ENCODE measurements around the gene XYLT1.

The XYLT1 gene

GRCh38 chr16:17380613-17381012 is 90.1 kb downstream of the XYLT1 start:
- Histone ChIP-seq H3K9me3 (no peaks in the 10 kb centered on the region), H3K27me3 (no peaks in the 10 kb centered on the region), H3K27ac (peak overlapping the region; percentile 12 to 53), H3K4me1 (peaks cover 0 to 65% (median 44%) of the 10 kb centered on the region in 4 donors), H3K4me3 (no peak overlapping the region), H3K36me3 (no peaks in the 10 kb centered on the region)
- intact Hi-C loops (cut with DNase I; ENCODE audit: low total_unique reads): no loop called here
- no peak for DNase-seq
- TF ChIP-seq CTCF (IDR thresholded peaks at IDR 0.05): no peak

GRCh38 chr16:17379121-17379571 is 91.6 kb downstream of the XYLT1 start:
- DNase-seq: peak in 1 of 2 donors; percentile 79
- Histone ChIP-seq H3K4me1 (peaks cover 0 to 51% (median 41%) of the 10 kb centered on the region in 4 donors), H3K36me3 (no peaks in the 10 kb centered on the region), H3K27me3 (no peaks in the 10 kb centered on the region), H3K4me3 (no peak overlapping the region), H3K27ac (peak overlapping the region; percentile 53 to 63), H3K9me3 (no peaks in the 10 kb centered on the region)
- intact Hi-C loops (cut with DNase I; ENCODE audit: low total_unique reads): no loop called here
- TF ChIP-seq CTCF (IDR thresholded peaks at IDR 0.05): no peak

- peaks cover 0 to 44% (median 39%) of the 10 kb centered on the region in 4 donors for H3K4me1 ChIP-seq
- H3K4me3 ChIP-seq: no peak overlapping the region
- intact Hi-C loops (cut with DNase I; ENCODE audit: low total_unique reads): loop anchor here (2.0 kb wide), 1 partner anchor 59 kb away; no protein-coding TSS in a partner anchor
Measured at GRCh38 chr16:17377360-17378324, 93.1 kb downstream of the XYLT1 start.

GRCh38 chr16:17375461-17376304 is 95.1 kb downstream of the XYLT1 start:
- TF ChIP-seq CTCF (IDR thresholded peaks at IDR 0.05): no peak
- no peak overlapping the region for H3K4me3 ChIP-seq
- no peaks in the 10 kb centered on the region for H3K27me3 ChIP-seq
- no peak overlapping the region for H3K27ac ChIP-seq
- intact Hi-C loops (cut with DNase I; ENCODE audit: low total_unique reads): loop anchor here (2.0 kb wide), 1 partner anchor 57 kb away; no protein-coding TSS in a partner anchor
- H3K9me3 ChIP-seq: no peaks in the 10 kb centered on the region
- no peaks in the 10 kb centered on the region for H3K36me3 ChIP-seq
- peaks cover 0 to 50% (median 41%) of the 10 kb centered on the region in 4 donors for H3K4me1 ChIP-seq
- DNase-seq: no peak

More at GRCh38 chr16:17377360-17378324, 93.1 kb downstream of the XYLT1 start:
- H3K36me3 ChIP-seq: no peaks in the 10 kb centered on the region
- no peaks in the 10 kb centered on the region for H3K9me3 ChIP-seq
- no peak for DNase-seq
- TF ChIP-seq CTCF (IDR thresholded peaks at IDR 0.05): no peak
- H3K27me3 ChIP-seq: no peaks in the 10 kb centered on the region
- H3K27ac ChIP-seq: peak overlapping the region; percentile 53 to 63

- intact Hi-C loops (cut with DNase I; ENCODE audit: low total_unique reads): no loop called here
- no peak overlapping the region for H3K4me3 ChIP-seq
Measured at GRCh38 chr16:17374668-17375255, 96.0 kb downstream of the XYLT1 start.

More at GRCh38 chr16:17374668-17375255, 96.0 kb downstream of the XYLT1 start:
- peaks cover 0 to 50% (median 41%) of the 10 kb centered on the region in 4 donors for H3K4me1 ChIP-seq
- H3K27ac ChIP-seq: no peak overlapping the region
- no peaks in the 10 kb centered on the region for H3K9me3 ChIP-seq
- no peaks in the 10 kb centered on the region for H3K36me3 ChIP-seq
- no peaks in the 10 kb centered on the region for H3K27me3 ChIP-seq
- DNase-seq: no peak
- no peak for TF ChIP-seq CTCF (IDR thresholded peaks at IDR 0.05)

Measured in tibial artery (tissue), 4 donors.